KOPT-K1 (cell line): ENCODE measurements around the gene INTS2.
"Not testable (repeated sequence)": the region's sequence is repeated elsewhere in the genome, so short reads cannot be mapped to it uniquely, and the experiment has no call there.

Experiments used
- H3K27ac ChIP-seq: fragments of 200-600 bp; sonication (generic); 2 replicates; pipeline ENCODE4 v1.5.1; 2016; ENCODE audit warnings: antibody characterized with exemption, mild to moderate bottlenecking, low read depth, low read length; ENCODE audit not compliant: poor library complexity, severe bottlenecking
- H3K36me3 ChIP-seq: fragments of 200-600 bp; sonication (generic); 2 replicates; pipeline ENCODE4 v1.5.1; 2017; ENCODE audit warnings: antibody characterized with exemption, mild to moderate bottlenecking, low read length, moderate library complexity; ENCODE audit not compliant: insufficient read depth
- H3K9me3 ChIP-seq: fragments of 200-600 bp; sonication (generic); 2 replicates; pipeline ENCODE4 v1.5.1; 2017; ENCODE audit warnings: antibody characterized with exemption, low read length, mild to moderate bottlenecking; ENCODE audit not compliant: insufficient read depth, poor library complexity, severe bottlenecking

Gene INTS2

DNA sequence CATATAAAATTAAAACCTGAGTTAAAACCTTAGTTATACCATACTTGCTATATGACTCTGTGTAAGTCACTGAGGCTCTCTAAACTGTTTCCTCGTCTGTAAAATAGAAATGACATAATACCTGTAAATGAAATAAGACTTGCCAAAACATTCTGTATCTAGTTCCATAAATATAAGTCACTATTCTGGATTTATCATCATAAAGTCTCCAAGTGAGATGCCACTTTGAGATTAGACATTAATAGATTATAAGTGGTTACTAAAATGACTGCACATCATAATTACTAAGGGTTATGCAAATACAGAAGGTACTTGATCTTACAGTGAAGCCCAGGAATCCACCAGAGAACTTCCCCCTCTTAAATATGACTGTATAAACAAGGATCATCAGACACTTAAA is 52.5 kb downstream of the INTS2 start:
- Histone ChIP-seq H3K27ac (no peak overlapping the region), H3K36me3 (peaks cover 96% of the 10 kb centered on the region), H3K9me3 (no peaks in the 10 kb centered on the region)

DNA sequence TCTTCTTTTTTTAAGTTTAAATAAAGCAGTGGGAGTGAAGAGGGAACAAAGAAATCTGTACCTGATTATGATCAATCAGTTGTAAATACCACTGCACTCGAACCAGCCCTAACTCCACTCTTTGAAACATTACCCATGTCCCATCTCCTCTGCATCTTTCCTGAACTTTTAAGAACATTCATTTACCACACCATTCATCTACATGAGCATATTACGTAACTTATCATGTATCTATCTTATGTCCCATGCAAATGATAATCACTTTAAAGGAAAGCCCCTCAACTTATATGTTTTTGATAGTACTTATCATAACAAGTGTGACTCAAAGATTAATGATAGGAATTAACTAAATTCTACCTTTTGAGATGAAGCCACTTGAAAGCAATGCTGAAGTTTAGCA is 53.7 kb downstream of the INTS2 start:
- peaks cover 96% of the 10 kb centered on the region for H3K36me3 ChIP-seq
- H3K9me3 ChIP-seq = no peaks in the 10 kb centered on the region
- no peak overlapping the region for H3K27ac ChIP-seq

DNA sequence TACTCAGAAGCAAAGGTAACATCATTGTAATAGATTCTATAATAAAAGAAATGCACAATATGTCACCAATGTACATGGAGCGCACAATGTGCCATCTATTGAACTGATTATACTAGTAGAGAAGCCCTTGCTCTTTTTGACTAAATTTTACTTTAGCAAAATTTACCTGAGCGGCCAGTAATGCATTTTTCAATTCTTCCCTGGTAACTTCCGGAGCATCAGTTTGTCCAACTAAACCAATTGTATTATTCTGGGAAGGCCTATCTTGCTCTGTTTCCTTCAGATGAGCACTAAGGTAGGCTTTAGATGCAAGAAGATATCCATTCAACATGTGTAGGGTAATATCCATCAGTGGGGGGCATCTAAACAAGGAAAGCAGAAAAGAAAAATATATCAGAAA is 55.7 kb downstream of the INTS2 start:
- Histone ChIP-seq H3K27ac (no peak overlapping the region), H3K9me3 (no peaks in the 10 kb centered on the region), H3K36me3 (peaks cover 94% of the 10 kb centered on the region)

DNA sequence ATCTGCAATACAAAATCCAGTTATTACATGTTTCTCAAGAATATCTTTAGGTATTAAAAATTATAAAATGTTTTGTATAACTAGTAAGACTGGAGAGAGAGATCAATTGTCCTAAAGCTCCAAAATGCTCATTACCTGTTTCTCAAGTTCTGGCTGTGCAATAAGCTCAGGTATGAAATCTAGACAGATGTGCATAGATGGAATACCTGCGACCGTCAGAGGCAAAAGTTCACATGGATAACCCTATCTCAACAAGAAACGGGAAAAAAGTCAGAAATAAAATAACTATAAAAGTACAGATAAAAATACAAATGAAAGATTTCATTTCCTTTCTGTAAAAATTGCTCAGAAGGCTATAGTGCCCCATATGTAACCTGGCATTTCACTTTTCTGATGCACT is 58.6 kb downstream of the INTS2 start:
- no peaks in the 10 kb centered on the region for H3K9me3 ChIP-seq
- no peak overlapping the region for H3K27ac ChIP-seq
- peaks cover 79% of the 10 kb centered on the region for H3K36me3 ChIP-seq

DNA sequence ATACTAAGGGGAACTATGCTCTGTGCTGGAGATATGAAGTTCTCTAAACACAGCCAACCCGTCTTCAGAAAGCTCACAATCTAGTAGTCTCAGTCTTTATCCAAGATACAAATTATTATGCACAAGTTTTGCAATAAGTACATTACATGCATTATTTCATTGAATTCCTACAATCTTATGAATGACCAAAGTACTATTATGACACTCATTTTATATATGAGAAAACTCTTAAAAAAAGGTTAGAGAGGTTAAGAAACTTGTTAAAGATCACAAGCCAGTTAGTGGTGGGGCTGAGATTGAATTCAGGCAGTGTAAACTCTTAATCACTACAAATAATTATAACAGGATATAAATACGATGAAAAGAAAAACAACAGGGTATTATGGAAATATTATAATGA is 59.7 kb downstream of the INTS2 start:
- Histone ChIP-seq H3K9me3 (no peaks in the 10 kb centered on the region), H3K36me3 (peaks cover 68% of the 10 kb centered on the region)

DNA sequence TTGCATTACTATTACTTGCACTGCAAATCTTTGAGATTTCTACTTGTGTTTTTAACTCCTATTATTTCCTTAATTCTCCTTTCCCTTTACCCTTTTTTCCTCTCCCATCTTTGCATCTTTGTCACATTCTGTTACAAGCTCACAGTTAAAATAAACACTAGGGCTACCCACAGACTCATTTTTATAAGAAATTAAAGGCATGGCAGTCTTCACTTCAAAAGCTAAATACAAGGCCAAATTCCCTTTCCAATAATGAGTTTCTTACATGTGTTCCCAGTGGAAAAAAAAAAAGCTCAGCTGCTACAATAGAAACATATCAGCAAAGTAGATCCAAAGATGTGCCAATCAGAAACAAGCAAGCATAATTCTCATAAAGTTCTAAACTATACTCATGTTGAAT is 60.7 kb downstream of the INTS2 start:
- no peak overlapping the region for H3K27ac ChIP-seq
- peaks cover 62% of the 10 kb centered on the region for H3K36me3 ChIP-seq
- H3K9me3 ChIP-seq = no peaks in the 10 kb centered on the region

More for the DNA sequence above, 59.7 kb downstream of the INTS2 start:
- no peak overlapping the region for H3K27ac ChIP-seq

DNA sequence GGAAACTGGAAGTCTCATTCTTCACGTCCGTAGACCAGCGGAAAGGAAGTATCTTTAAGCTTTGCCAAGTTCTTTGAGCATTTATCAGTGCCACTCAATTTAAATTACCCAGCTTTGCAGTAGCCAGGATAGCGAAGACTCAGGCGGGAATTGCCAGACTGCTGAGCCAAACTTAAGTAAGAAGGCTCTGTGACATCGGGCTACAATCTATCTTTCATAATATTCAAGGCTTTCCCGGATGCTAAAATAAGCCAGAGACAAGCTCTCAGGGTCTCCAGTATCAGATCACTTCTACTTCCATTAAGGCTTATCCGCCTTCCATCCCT is 64.0 kb downstream of the INTS2 start:
- Histone ChIP-seq H3K27ac (peak overlapping the region; percentile 95), H3K36me3 (peaks cover 60% of the 10 kb centered on the region), H3K9me3 (no peaks in the 10 kb centered on the region)

DNA sequence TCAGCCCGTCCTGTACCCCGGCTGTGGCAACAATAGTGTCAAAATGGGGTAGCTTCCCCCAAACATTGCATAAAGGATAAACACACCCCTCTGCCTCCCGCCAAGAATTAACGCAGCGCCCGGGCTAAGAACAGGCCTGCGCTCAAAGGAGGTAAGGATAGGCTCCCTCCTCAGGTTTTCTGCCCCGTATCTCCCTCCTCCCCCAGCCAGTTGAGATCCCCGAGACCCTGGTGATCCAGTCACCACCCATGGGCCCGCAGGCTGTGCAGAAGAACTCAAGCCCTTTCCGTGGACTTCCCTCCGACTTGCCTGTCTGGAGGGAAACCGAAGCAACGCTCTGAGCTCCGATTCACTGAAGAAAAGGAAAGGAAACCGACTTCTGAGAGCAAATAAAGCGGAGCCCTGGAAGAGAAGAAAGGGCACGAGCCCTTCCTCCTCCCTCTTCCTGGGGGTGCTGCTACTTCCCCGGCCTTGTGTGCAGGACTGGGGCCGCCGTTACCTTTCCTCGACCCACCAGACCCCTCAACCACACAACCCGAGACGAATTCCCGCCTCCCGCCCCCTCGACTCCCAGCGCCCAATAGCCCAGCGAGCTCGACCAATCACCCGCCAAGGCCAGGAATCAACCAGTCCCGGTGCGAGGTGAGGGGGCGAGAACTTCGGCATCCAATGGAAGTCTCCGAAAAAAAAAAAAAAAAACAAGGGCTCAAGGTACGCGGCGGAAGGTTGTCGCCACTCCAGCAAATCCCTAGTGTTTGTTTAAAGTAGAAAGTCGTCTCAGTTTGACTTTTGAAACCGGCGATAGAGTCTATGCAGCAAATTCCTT is 64.6 kb downstream of the INTS2 start, which contains the start of gene BRIP1:
BRIP1 (minus strand) TSS at position 554 of the 826 bp plus-strand sequence. CDS start 1,989 bp downstream, outside the sequence.
- no peaks in the 10 kb centered on the region for H3K9me3 ChIP-seq
- H3K27ac ChIP-seq = peak within 1 kb of the TSS; percentile 95
- H3K36me3 ChIP-seq = peaks cover 61% of the 10 kb centered on the region

DNA sequence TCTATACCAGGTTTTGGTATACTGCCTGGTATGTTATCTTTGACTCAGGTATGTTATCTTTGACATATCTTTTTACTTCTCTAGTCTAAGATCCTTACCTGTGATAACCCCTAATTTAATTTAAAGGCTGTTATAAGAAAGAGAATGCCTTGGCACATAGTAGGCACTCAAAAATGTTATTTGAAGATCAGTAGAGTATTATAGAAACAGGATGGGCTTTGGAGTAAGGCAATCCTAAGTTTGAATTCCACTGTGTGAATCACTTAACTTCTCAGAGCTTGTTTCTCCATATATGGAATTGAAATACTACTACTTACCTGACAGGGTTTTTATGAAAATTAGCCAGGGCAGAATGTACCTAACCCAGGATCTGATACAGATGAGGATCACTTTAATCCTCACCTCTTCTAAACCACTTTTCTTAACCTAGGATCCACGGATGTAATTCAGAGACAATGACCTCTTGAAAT is 65.6 kb downstream of the INTS2 start:
- peaks cover 60% of the 10 kb centered on the region for H3K36me3 ChIP-seq
- peak overlapping the region; percentile 95 for H3K27ac ChIP-seq
- H3K9me3 ChIP-seq = no peaks in the 10 kb centered on the region

DNA sequence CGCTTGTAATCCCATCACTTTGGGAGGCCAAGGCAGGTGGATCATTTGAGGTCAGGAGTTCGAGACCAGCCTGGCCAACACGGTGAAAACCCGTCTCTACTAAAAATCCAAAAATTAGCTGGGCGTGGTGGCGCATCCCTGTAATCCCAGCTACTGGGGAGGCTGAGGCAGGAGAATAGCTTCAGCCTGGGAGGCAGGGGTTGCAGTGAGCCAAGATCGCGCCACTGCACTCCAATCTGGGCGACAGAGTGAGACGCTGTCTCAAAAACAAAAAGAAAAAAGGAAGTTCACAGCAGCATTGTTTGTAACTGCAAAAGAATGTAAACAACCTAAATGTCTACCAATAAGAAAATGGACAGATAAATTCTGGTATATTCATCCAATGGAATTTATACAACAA is 67.4 kb downstream of the INTS2 start:
- not testable (repeated sequence) for H3K27ac ChIP-seq, H3K9me3 ChIP-seq
- peaks cover 63% of the 10 kb centered on the region for H3K36me3 ChIP-seq

DNA sequence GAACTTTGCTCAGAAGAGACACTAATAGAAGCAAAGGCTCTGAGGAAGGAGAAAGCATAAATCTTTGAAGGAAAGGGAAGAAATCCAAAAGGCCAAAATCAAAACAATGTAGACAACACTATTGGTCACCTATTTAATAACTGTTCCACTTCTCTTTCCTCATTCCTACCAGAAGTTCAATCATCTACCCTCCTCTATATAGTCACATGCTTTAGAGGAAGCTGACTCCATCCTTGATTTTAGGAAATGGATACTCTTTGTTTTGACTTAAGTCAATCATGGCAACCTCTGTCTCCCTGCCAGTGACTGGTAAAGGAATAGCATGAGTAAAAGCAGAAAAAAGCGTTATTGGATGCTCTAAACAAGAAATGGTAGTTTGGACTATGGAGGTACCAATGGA is 71.7 kb downstream of the INTS2 start:
- Histone ChIP-seq H3K36me3 (peaks cover 98% of the 10 kb centered on the region), H3K9me3 (no peaks in the 10 kb centered on the region), H3K27ac (no peak overlapping the region)

DNA sequence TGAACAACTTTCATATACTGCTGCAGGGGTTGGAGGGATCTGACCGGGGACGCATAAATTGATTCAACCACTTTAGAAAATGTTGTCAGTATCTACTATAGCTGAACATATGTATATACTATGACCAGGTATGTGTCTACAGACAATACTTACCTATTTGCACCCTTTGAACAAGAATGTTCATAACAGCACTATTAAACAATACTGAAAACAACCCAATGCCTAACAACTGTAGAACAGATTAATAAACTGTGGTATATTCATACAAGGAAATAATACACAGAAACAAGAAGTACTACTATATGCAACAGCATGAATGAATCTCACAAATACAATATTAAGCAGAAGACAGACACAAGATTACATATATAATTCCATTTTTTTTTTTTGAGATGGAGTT is 74.9 kb downstream of the INTS2 start:
- no peak overlapping the region for H3K27ac ChIP-seq
- peaks cover 99% of the 10 kb centered on the region for H3K36me3 ChIP-seq
- no peaks in the 10 kb centered on the region for H3K9me3 ChIP-seq

DNA sequence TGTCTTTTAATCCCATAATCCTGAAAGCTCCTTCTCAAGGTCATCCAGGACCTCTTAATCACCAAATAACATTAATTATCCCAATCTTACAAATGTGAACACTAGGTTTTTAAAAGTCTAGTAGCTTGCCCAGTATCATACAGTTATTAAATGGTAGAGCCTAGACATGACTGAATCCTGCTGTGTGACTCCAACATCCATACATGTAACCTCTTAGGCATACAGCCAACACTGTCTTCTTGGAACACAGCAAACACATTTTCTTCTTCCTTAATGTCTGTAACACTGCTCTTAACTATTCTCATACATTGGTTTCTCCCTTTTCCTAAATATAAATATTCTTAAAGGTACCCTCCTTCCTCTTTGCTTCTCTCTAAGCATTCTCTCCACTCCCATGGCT is 78.1 kb downstream of the INTS2 start:
- Histone ChIP-seq H3K9me3 (no peaks in the 10 kb centered on the region), H3K27ac (no peak overlapping the region), H3K36me3 (peaks cover 100% of the 10 kb centered on the region)

DNA sequence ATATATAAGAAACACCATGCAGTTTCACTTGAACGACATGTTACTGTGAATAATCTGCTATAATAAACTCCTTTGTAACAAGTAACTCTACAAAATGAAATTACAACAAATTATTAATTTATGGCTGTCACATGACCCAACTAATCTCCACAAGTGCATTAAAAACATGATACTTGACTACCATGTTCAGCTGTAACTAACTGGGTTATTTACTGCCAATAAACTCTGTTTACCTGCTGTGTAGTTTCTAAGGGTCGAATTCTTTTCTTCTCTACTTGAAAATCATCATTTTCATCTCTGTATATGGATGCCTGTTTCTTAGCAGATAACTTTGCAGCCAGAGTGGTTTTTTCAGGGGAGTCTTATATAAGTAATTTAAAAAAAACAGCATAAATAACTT is 78.9 kb downstream of the INTS2 start:
- Histone ChIP-seq H3K27ac (no peak overlapping the region), H3K9me3 (no peaks in the 10 kb centered on the region), H3K36me3 (peaks cover 100% of the 10 kb centered on the region)

DNA sequence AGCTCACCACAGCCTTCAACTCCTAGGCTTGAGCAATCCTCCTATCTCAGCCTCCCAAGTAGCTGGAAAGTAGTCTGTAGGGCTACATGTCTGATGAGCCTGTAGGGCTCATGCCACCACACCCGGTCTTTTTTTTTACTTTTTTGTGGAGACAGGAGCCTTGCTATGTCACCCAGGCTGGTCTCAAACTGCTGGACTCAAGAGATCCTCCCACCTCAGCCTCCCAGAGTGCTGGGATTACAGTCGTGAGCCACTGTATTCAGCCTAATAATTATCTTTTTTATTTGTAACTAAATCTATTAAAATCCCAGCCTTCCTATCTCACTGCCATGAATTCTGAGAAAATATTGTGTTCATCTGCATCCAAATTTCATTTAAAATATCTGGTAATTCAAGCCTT is 79.5 kb downstream of the INTS2 start:
- Histone ChIP-seq H3K36me3 (peaks cover 100% of the 10 kb centered on the region), H3K9me3 (no peaks in the 10 kb centered on the region), H3K27ac (no peak overlapping the region)

DNA sequence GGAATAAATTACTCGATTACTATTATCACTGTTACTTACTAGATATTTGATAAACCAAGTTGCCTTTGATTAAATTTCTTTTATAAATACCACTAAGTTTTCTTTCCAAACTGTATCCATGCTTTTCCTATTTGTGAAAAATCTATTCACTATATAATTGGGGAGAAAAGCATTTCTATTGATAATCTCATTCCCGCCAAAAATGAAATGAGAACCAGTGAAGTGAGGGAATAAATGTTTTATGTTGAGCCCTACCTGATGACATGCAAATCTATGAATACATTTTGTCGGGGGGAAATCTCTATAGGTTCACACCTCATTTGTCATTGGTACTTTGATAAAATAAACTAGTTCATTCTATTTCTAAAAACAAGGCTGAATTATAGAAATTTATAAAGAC is 80.1 kb downstream of the INTS2 start:
- peaks cover 100% of the 10 kb centered on the region for H3K36me3 ChIP-seq
- no peaks in the 10 kb centered on the region for H3K9me3 ChIP-seq
- no peak overlapping the region for H3K27ac ChIP-seq
